HG02678 (cell line): ENCODE results near the gene PEX11B.

Experiments used
- ATAC-seq: cut with Tn5 transposase; IDR thresholded peaks from one replicate; pipeline ENCODE4 v1.9.1; 2021; ENCODE audit warnings: mild to moderate bottlenecking, moderate library complexity; ENCODE audit not compliant: unreplicated experiment

PEX11B gene

GRCh38 chr1:145912128-145912641 is 6.3 kb downstream of the PEX11B start:
- ATAC-seq = no peak

GRCh38 chr1:145908653-145909052 is 9.9 kb downstream of the PEX11B start:
- ATAC-seq = no peak

GRCh38 chr1:145906954-145907753 is 11.4 kb downstream of the PEX11B start:
- ATAC-seq = no peak

GRCh38 chr1:145901312-145902021 is 17.1 kb downstream of the PEX11B start:
- no peak for ATAC-seq

GRCh38 chr1:145898756-145899155 is 19.8 kb downstream of the PEX11B start:
- ATAC-seq = no peak

GRCh38 chr1:145897969-145898368 is 20.5 kb downstream of the PEX11B start:
- ATAC-seq = no peak

- ATAC-seq = no peak
Observed at GRCh38 chr1:145895471-145895870, 23.0 kb downstream of the PEX11B start.

GRCh38 chr1:145893306-145894055 is 25.0 kb downstream of the PEX11B start:
- no peak for ATAC-seq

GRCh38 chr1:145892486-145893087 is 25.9 kb downstream of the PEX11B start:
- no peak for ATAC-seq

GRCh38 chr1:145891587-145892485 is 26.7 kb downstream of the PEX11B start:
- ATAC-seq = no peak

- ATAC-seq = no peak
Observed at GRCh38 chr1:145891143-145891542, 27.4 kb downstream of the PEX11B start.

- ATAC-seq = no peak
Observed at GRCh38 chr1:145889722-145890121, 28.8 kb downstream of the PEX11B start.

GRCh38 chr1:145887631-145888030 is 30.9 kb downstream of the PEX11B start:
- ATAC-seq = no peak

GRCh38 chr1:145886816-145887215 is 31.7 kb downstream of the PEX11B start:
- no peak for ATAC-seq

GRCh38 chr1:145886390-145886789 is 32.1 kb downstream of the PEX11B start:
- no peak for ATAC-seq

- ATAC-seq = peak; percentile 100
Observed at GRCh38 chr1:145885738-145886287, 32.7 kb downstream of the PEX11B start, which contains the start of gene ANKRD35. Gene ANKRD35, minus strand, starts transcription at chr1:145885866. Its CDS starts 108 bp downstream, at chr1:145885758.

GRCh38 chr1:145884675-145885074 is 33.8 kb downstream of the PEX11B start:
- ATAC-seq = no peak

GRCh38 chr1:145879775-145880174 is 38.7 kb downstream of the PEX11B start:
- ATAC-seq = no peak

- no peak for ATAC-seq
Observed at GRCh38 chr1:145878724-145879123, 39.8 kb downstream of the PEX11B start.
